MM.1S (cell line): ENCODE results near the gene TRAPPC12.

Source experiments
- EZH2 ChIP-seq: fragments of 300-600 bp; sonication (generic); optimal IDR thresholded peaks from 2 replicates; pipeline ENCODE3; 2017; ENCODE audit warnings: low read depth, mild to moderate bottlenecking, antibody characterized with exemption, low read length, mixed read lengths
- TF ChIP-seq, protein P1 (sequence below): fragments of 300-600 bp; sonication (generic); IDR thresholded peaks from 2 replicates; pipeline ENCODE4 v1.5.1; 2016; ENCODE audit warnings: antibody characterized with exemption, low read length, mixed read lengths

DNA sequence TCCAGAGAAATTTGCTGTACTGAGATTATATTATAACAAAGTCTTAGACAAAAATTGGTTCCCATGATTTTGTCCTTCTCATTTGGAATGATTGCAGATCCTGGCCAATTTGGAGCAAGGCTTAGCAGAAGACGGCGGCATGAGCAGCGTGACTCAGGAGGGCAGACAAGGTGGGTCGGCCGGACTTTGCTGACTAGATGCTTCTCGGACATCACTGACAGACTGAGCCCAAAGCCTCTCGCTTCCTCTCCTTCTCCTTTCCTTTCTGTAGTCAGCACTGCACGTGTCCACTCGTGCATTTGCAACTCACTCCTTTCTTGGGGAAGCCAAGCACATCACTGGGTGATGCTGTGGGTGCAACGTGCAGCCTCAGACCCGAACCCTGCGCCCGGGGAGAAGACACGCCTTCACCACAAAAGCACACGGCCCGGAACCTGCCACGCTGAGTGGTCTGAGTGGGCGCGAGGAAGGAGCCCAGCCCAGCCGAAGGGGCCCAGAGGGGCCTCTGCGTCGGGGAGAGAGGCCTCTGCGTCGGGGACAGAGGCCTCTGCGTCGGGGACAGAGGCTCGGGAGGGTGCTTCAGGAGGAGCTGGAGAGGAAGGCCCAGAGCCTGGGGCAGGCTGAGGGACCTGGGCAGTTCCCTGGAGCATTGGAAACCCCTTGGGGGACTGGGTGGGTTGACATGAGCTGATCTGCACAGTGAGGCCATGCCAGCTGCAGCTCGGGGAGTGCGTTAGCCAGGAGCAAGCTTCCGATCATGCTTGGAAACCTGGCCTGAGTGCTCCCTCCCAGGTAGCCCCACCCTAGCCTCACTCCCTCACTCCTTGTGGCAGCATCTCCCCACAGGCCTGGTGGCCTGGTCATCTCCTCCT is 78.3 kb downstream of the TRAPPC12 start:
- no peak for TF ChIP-seq EZH2
- TF ChIP-seq, protein P1, sequence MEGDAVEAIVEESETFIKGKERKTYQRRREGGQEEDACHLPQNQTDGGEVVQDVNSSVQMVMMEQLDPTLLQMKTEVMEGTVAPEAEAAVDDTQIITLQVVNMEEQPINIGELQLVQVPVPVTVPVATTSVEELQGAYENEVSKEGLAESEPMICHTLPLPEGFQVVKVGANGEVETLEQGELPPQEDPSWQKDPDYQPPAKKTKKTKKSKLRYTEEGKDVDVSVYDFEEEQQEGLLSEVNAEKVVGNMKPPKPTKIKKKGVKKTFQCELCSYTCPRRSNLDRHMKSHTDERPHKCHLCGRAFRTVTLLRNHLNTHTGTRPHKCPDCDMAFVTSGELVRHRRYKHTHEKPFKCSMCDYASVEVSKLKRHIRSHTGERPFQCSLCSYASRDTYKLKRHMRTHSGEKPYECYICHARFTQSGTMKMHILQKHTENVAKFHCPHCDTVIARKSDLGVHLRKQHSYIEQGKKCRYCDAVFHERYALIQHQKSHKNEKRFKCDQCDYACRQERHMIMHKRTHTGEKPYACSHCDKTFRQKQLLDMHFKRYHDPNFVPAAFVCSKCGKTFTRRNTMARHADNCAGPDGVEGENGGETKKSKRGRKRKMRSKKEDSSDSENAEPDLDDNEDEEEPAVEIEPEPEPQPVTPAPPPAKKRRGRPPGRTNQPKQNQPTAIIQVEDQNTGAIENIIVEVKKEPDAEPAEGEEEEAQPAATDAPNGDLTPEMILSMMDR, result no peak
